ENCODE measurements around the gene ERICH6B.
"Not testable (repeated sequence)": the region's sequence is repeated elsewhere in the genome, so short reads cannot be mapped to it uniquely, and the experiment has no call there.

The ERICH6B gene

GRCh38 chr13:45615501-45616101 lies at the start of gene ERICH6B:
Gene ERICH6B, minus strand, starts transcription at chr13:45615739. Its CDS starts 18,734 bp downstream, at chr13:45597005.
- DNase-seq = no peak

GRCh38 chr13:45662903-45663302 lies 47.4 kb upstream of the ERICH6B start:
- not testable (repeated sequence) for DNase-seq

- no peak for DNase-seq
Observed at GRCh38 chr13:45662162-45662561, 46.6 kb upstream of the ERICH6B start.

- not testable (repeated sequence) for DNase-seq
Observed at GRCh38 chr13:45660458-45660857, 44.9 kb upstream of the ERICH6B start.

DNA sequence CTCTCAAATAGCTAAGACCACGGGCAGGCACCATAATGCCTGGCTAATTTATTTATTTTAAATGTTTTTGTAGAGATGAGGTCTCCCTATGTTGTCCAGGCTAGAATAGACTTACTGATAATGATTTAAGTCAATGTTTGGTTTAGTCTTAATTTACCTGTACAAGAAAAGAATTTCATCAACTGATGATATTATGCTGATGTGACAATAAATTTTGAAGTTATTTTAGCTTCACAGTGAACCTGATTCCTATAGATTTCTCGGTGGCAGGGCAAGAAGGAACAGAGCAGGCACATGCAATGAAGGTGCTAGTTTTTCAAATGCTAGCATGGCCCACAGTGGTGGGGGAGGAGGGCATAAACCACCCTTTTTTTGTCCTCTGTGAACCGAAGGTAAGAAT lies 44.0 kb upstream of the ERICH6B start:
- no peak for DNase-seq

GRCh38 chr13:45658586-45659235 lies 43.2 kb upstream of the ERICH6B start:
- DNase-seq = no peak

- no peak for DNase-seq
Observed at GRCh38 chr13:45654633-45655349, 39.3 kb upstream of the ERICH6B start.

DNA sequence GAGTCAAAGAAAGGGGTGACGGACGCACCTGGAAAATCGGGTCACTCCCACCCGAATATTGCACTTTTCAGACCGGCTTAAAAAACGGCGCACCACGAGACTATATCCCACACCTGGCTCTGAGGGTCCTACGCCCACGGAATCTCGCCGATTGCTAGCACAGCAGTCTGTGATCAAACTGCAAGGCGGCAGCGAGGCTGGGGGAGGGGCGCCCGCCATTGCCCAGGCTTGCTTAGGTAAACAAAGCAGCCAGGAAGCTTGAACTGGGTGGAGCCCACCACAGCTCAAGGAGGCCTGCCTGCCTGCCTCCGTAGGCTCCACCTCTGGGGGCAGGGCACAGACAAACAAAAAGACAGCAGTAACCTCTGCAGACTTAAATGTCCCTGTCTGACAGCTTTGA lies 29.7 kb upstream of the ERICH6B start:
- DNase-seq = not testable (repeated sequence)

GRCh38 chr13:45642159-45642558 lies 26.6 kb upstream of the ERICH6B start:
- not testable (repeated sequence) for DNase-seq

GRCh38 chr13:45635291-45635690 lies 19.8 kb upstream of the ERICH6B start:
- not testable (repeated sequence) for DNase-seq

GRCh38 chr13:45630791-45631190 lies 15.3 kb upstream of the ERICH6B start:
- DNase-seq = no peak

GRCh38 chr13:45629940-45630339 lies 14.4 kb upstream of the ERICH6B start:
- DNase-seq = no peak

DNA sequence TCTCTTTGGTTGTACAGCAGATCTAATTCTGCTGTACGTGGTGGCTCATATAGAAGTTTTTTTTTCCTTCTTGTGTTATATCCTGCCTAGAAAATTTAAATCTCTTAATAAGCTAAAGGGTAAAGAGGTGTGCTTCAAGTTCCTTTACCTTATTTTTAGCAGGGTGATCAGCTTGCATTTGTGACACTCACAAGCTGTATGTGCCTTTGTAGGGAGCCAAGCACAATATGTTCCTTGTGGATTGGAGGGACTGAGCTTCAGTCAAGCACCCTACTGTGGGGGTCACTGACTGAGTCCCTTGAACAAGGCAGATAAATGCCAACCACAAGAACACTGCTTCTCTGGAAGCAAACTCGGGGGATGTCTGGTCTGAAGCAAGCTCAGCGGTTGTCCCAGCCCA lies 12.6 kb upstream of the ERICH6B start:
- no peak for DNase-seq

DNA sequence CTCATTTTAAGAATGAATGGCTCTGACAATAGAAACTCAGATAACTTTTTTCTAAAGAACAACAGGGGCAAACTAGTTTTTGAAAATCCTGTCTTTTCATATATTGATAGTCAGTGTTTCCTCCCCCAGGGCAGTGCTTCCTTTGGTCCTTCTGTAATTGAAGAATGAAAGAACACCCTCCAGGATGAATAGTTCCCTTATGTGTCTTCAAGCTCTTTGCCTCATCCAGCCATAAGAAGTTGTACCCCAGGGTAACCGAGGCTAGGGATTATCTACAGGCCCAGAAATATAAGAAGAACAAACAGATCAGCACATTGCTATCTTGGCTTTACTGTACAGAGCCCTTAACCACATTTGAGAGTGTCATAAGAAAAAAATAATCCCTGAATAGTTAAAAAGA lies 12.1 kb upstream of the ERICH6B start:
- no peak for DNase-seq

GRCh38 chr13:45626731-45627374 lies 11.3 kb upstream of the ERICH6B start:
- no peak for DNase-seq

GRCh38 chr13:45623516-45624090 lies 8.1 kb upstream of the ERICH6B start:
- peak; percentile 21 for DNase-seq

- DNase-seq = no peak
Observed at GRCh38 chr13:45621950-45622349, 6.4 kb upstream of the ERICH6B start.

DNA sequence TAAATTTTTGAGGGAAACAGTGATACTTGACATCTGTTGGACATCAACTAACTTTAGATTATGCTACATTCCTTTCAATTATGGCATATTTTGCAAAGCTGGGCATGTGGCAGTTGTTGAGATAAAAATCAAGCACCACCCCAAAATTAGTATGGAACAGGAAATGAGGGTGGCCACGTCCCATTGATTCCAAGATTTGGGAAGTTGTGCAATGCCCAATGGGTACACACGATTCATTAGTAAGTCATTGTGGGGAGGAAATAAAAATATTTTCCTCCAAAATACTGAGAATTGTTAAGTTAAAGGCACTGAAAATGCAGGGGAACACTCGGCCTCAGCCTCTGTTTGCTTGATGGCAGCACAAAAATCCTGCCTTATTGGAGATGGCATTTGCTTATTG lies 7.6 kb downstream of the ERICH6B start:
- no peak for DNase-seq

GRCh38 chr13:45604892-45605291 lies 10.6 kb downstream of the ERICH6B start:
- no peak for DNase-seq

- no peak for DNase-seq
Observed at GRCh38 chr13:45603338-45603737, 12.2 kb downstream of the ERICH6B start.

DNA sequence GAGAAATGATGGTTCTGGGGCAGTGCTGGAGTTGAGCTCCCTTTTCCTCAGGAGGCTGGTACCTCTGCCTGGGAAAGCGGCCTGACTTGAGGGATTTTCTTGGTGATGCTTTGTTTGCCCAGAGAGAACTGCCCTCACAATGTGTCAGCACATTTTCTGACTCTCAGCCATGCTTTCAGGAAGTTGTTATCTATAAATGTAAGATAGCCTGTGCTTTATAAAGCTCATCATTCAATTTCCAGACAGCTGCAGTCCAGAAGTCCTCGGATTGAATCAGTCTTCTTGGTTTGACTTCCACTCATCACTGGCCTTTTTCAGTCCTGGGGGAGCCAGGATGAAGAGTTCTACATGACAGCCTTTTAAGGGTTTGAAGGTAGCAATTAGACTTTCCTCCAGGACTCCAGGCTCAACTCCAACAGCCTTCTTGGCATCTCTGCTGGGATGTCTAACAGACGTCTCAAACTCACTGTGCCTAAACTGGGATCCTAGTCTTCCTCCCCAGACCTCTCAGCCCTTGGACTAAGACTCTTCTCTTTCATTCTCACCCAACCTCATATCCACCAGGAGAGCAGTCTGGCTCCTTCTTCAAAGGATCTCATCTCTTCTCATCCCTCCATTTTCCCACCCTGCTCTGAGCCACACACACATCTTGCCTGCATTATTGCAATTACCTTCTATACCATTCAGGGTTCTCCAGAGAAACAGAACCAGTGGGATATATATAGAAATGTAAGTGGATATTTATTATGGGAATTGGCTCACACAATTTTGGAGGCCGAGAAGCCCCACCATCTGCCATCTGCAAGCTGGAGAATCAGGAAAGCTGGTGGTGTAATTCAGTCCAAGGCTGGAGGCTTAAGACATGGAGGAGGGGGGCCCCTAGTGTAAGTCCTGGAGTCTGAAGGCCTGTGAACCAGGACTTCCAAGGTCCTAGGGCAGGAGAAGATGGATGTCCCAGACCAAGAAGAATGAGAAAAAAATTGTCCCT lies 13.1 kb downstream of the ERICH6B start:
- no peak for DNase-seq

DNA sequence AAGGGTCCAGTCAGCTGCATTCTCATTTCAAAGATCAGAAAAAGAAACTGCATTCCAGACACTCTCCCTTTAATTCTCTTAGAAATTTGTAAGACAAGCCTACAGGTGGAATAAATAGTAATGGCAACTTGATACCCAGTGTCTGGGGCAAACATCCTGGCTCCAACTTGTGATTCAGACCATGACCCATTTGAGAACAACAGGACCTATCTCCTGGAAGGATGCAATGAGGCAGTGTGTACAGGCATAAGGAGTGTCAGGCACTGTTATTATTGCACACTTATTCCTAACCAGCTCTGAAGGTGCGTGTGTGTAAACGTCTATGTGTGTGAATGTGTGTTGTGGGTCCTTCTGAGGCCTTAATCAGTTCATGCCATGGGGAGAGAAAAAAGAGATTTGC lies 13.9 kb downstream of the ERICH6B start:
- DNase-seq = no peak
